Stimulated activated CD4-positive, alpha-beta T cell treated with anti-CD3 and anti-CD28 coated beads, Interleukin-2, amount 100 ng/mL, for 24 hours (primary cell): ENCODE measurements around the gene IQSEC1.
A peak's percentile ranks its signal among the peaks of the same experiment; 100 is the strongest.
"Not testable (repeated sequence)": the region's sequence is repeated elsewhere in the genome, so short reads cannot be mapped to it uniquely, and the experiment has no call there.

ENCODE experiments used
- DNase-seq, 2 donors: peaks; one replicate each; pipeline ENCODE4 v3.0.0-alpha.2; 2020

Gene IQSEC1

DNA sequence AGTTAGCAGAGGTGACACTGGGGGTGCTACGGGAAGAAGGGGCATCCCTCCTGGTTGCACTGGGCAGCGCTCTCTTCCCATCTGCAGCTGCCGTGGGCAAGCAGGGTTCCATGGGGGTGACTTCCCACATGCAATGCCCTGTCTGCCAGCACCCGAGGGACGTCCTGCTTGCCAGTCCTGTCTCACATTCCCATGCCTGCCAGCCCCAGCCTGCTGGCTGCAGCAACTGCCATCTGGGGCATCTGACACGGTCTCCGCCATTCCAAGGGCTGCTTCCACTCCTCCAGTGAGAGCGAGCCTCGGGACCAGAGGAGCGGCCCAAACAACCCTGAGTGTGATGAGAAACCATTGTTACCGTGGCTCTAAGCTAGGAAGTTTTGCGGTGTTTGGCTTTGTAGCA, 186.5 kb downstream of the IQSEC1 start:
- no peak for DNase-seq

DNA sequence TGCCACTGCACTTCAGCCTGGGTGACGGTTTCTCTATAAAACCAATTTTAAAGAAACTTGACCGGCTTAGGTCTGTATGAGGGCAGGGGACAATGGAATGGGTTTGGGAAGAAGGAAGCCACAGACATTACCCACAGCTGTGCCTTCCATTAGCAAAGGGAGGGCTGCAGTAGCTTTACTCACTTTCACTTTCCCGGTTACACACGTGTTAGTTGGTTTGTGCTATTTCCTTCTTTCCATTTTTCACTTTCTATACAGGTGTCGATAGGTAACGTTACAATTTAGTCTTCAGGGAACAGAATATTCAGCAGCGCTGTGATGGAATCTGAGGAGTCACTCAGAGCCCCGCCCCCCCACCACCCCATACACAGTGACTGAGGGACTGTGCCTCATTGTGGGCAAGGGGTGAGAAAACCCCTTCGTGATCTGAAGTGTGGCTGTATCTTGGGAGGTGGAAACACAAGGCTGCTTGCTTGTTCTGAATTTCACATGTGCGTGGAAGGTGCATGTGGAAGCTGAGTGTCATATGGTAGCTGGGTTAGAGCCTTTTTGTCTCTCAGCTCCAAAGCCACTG, 187.0 kb downstream of the IQSEC1 start:
- DNase-seq = peak; percentile 25 to 29

DNA sequence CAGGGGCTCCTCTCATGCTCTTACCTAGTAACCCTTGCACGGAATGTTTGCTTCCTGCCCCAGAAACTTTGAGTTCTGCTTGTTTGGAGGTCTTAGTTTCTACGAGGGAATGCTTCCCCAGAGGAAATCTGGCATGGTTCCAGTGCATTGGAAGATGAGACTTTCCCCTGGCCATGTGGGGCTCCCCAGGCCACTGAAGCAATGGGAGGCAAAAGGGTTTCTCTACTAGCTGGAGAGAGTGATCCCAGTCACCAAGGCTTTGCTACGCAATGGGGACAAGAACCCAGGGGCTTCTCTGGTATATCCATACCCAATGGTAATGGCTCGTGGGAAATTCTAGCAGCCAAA, 187.7 kb downstream of the IQSEC1 start:
- DNase-seq = no peak

DNA sequence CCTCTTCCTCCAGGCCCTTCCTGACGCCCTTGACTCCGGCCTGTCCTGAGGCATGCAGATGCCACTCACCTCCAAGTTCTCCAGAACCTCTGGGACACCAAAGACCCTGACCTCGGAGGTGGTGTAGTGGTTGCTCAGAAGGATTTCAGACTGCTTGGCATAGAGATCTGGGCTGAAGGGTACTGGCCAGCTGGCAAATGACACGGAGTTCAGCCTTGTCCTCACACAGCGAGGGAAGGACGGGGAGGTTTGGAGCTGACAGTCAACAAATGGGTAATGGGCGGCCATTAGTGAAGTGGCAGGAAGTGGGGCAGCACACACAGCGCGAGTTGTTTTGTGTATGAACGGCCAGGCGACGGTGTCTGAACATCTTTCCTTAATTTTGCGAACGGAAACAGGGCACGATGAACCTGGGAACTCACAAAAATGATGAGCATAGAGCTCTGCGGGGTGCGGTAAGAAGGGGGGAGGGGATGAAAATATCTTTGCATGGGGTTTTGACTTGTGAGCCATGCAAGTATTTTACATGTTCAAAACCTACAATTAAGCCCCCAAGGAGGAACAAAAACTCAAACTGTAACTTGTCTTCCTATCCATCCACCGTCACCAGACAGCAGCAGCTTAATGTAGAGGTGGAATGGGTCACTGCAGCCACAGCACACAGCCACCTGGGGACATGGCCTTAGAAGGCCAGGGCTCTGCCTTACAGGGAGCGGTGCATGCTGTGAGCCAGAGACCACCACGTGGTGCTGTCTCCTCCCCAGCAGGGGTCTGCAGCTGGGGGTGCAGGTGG, 188.2 kb downstream of the IQSEC1 start:
- DNase-seq = no peak

DNA sequence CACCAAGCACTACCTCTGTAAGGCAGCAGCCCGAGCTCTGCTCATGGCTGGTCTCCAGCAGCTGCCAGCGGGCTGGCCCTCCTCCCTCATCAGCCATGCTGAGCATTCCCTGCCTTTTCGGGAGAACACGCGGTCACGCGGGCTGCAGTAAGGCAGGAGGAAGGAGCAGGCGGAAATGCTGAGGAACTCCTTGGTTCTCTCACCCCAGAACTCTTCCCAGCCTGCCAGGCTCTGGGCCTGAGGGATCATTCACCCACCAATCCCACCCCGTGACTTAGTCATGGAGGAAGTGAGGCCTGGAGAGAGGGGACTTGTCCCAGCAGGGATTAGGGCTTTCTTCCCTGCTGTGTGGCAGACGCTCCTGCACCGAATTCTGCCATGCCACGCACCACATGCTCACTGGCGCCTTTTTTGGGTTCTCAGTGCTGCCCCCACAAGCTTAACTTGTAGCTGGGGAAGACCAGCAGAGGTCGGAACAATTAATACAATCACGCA, 189.0 kb downstream of the IQSEC1 start:
- no peak for DNase-seq

DNA sequence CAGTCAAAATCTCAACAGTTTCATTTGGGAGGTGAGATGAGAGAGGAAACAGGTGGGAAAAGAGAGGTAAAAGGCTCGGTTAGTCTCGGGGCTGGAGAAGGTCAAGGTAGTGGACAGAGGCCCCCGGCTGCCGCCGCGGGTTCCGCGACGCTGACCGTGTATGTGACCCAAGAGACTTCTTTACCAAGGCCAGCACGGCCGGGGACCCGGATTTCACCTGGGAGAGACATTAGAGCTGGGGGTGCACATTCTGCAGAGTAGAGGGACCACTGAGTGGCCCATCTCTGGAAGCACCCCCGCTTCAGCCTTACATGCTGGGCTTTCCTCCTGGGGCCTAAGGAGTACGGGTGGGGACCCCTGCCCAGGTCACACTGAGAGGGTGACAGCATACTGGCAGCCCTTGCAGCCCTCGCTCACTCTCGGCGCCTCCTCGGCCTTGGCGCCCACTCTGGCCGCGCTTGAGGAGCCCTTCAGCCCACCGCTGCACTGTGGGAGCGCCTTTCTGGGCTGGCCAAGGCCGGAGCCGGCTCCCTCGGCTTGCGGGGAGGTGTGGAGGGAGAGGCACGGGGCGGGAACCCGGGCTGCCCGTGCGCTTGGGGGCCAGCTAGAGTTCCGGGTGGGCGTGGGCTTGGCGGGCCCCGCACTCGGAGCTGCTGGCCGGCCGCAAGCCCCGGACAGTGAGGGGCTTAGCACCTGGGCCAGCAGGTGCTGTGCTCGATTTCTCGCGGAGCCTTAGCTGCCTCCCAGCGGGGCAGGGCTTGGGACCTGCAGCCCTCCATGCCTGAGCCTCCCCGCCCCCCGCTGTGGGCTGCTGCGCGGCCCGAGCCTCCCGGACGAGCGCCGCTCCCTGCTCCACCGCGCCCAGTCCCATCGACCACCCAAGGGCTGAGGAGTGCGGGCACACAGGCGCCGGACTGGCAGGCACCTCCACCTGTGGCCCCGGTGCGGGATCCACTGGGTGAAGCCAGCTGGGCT, 190.6 kb downstream of the IQSEC1 start:
- no peak for DNase-seq

DNA sequence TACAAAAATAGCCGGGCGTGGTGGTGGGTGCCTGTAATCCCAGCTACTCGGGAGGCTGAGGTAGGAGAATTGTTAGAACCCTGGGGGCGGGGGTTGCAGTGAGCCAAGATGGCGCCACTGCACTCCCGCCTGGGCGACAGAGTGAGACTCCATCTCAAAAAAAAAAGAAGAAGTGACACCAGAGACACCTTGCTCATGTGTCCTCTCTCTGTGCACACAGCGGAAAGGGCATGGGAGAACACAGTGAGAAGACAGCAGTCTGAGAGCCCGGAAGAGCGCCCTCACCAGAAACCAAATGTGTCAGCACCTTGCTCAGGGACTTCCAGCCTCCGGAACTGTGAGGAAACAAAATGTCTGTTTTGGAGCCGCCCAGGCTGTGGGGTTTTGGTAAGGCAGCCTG, 191.4 kb downstream of the IQSEC1 start:
- not testable (repeated sequence) for DNase-seq

DNA sequence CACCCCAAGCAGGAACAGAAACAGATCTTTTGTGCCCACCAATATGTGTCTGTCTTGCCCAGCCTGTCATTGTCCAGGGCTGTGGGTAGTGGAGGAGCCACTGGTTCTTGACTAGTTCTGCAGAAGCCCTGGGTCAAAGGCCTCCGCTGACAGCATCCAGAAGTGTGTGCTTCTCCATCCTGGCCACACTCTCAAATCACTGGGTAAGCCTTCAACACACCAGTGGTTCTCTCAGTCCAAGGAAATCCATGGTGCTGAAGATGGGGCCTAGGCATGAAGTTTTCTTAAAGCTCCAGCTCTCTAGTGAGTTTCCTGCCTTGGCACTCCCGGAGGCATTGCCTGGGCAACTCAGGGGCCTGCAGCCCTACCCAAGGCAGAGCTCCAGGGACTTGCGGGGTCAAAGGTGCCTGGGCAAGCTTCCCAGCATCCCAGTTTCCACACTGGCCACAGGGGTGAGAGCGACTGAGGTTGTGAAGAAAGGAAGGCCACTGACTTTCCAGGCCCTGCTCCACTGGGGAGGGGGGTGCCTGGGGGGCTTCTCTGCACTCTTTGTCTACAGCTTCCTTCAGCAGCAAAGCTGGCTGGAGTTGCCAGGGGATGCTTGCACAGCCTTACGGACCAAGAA, 193.9 kb downstream of the IQSEC1 start:
- DNase-seq = no peak

DNA sequence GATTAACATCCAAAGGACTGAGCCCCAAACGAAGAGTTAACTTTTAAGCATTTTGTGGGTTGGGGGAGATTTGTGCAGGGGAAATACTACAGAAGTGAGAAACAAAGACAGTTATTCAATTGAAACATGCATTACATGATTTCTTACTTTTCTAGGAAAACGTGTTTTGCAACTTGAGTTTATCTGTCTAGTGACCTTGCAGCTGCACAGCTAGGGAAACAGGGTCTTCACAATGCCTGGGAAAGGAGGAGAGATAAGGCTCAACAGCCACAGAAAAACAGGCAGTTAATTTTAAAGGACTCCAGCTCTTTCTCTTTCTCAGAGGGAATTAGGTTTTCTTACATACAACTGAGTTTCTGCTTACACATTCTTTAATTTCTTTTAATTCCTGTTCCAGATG, 194.5 kb downstream of the IQSEC1 start:
- not testable (repeated sequence) for DNase-seq

DNA sequence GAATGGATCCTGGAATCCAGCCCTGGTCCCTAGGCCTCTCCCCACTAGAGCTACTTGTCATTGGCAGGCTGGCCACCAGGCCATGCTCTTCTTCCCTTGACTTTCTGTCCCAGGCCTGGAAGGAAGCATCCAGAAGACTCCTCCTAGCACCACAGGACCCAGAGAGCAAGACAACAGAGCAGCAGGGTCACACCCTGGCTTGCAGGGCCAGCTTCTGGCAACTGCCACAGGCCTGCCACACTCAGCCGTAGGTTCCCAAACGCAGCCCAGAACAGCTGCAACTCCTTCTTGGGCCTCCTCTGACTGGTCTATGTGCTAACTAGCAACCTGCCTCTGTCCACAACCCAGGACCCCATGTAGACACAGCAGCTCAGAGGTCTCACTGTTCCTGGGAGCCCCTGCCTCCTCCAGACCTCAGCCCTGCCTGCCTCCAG, 195.1 kb downstream of the IQSEC1 start:
- no peak for DNase-seq

DNA sequence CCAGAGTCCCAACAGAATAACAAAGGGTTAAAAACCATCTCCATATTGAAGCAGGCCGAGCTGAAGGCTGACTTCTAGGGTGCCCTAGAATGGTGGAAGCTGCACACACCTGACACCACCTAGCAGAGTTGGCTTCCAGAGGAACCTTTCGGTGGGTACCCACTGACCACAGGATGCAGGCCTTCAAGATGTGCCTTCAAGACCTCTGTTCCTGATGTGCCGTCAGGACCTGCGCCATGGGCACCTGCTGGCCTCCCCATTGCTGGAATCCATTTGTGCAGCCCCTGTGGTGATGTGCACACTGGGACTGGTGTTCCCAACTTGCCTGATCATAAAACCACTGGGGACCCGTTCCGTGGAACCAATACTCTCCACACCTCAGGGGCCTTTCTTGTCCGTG, 196.2 kb downstream of the IQSEC1 start:
- DNase-seq = no peak

DNA sequence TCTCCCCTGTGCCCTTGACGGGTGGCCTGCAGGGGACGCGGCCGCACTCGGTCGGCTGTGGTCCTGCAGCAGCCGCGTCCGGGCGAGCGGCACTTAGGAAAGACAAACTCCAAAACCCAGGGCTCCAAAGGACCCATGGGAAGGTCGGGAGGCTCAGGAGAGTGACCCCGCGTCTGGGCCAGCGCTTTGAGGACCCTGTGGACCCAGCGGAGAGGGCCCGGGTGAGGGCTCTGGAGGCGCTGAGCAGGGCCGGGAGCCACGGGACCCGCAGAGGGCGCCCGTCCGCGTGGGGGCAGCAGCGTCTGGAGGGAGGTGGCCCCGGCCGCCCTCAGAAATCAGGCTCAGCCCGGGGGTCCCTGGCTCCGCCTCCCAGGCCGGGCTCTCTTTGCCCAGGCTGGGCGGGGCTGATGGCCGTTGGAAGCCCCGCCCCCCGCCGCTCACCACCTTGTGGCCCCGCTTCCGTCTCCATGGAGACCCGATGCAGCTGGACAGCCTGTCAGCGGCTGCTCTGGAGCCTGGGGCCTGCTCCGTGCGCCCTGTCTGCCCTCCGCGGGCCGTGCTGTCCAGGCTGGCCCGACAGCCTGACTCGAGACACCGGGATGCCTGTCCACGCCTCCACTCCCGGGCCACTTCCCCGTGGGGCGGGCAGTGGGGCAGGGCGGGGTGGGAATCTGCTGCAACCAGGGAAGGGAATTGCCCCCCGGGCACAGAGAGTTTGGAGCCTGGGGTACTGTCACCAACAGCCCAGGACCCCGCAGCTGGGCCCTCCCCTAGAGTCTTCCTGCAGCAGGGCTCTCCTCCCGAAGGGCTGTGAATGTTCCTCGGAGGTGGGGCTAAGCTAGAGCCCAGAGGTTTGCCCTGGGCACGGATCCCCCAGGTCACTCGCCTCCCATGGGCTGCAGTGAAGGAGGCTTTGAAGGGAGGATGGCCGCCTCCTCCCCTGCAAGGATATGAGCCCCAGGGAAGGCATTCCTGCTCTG, 197.1 kb downstream of the IQSEC1 start:
- DNase-seq = peak in 1 of 2 donors; percentile 17

DNA sequence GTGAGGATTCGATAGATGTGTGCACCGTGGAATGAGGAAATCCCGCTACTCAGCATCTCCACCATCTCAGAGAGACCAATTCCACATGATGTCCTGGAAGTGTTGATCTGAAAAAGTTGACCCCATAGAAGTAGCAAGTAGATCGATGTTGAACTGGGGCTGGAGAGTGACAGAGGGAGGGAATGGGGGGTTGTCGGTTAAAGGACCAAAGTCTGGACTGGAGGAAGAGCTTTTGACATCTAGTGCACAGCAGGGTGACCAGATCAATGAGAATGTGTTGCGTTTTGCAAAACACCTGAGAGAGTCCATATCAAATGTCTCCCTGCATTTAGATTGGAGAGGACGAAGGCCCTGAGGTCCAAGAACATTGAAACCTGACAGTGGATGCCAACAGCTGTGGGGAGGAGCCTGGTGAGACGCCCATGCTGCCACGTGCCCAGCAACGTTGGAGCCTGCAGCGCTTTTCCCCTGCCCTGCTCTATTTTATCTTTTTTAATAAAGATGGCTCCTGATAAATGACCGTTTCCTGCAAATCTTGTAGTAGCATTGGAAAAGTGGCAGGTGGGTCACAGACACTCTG, 201.7 kb downstream of the IQSEC1 start:
- no peak for DNase-seq

DNA sequence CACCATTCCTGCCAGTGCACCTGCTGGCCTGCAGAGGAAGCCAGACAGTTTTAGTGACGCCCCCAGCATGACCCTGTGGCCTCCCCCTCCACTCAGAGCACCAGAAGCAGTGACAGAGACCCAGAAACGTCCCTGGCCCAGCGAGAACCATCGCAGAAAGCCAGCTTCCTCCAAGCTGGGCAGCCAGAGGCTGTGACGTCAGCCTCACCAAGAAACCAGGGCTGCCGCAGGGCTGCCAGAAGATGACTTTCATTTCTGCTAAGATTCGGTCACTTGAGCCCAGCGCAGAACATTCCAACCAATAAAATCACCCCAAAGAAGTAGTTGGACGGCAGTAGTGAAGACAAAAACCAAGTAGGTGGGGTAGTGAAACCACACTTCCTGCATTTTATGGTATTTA, 202.3 kb downstream of the IQSEC1 start:
- DNase-seq = no peak

DNA sequence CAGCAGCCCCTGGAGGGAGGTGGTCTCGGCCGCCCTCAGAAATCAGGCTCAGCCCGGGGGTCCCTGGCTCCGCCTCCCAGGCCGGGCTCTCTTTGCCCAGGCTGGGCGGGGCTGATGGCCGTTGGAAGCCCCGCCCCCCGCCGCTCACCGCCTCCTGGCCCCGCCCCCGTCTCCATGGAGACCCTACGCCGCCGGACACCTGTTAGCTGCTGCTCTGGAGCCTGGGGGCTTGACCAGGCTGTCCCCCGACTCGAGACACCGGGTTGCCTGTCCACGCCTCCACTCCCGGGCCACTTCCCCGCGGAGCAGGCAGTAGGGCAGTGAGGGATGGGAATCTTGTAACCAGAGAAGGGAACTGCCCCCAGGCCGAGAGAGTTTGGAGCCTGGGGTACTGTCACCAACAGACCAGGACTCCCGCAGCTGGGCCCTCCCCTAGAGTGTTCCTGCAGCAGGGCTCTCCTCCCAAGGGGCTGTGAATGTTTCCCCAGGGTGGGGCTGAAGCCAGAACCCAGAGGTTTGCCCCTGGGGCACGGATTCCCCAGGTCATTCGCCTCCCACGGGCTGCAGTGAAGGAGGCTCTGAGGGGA, 204.1 kb downstream of the IQSEC1 start:
- peak; percentile 40 to 63 for DNase-seq

DNA sequence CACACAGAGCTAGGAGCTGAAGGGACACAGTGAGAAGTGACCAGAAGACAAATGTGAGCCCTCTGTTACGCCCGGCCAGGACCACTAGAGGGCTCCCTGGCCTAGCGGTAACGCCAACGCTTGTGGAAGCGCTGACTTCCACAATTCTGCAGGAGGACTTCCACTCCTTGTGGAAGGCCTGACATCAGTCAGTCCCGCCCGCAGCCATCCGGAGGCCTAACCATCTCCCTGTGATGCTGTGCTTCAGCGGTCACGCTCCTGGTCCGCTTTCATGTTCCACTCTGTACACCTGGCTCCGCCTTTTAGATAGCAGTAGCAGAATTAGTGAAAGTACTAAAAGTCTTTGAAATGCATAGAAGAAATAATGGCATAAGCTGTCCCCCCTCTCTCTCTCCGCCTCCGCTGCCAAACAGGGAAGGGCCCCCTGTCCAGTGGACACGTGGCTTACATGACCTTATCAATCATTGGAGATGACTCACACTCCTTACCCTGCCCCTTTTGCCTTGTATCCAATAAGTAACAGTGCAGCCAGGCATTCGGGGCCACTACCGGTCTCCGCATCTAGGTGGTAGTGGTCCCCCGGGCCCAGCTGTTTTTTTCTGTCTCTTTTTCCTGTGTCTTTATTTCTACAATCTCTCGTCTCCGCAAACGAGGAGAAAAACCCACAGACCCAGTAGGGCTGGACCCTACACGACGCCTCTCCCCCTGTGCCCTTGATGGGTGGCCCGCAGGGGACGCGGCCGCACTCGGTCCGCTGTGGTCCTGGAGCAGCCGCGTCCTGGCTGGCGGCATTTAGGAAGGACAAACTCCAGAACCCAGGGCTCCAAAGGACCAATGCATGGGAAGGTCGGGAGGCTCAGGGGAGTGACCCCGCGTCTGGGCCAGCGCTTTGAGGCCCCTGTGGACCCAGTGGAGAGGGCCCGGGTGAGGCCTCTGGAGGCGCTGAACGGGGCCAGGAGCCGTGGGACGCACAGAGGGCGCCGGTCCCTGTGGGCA, 204.9 kb downstream of the IQSEC1 start:
- peak; percentile 66 to 73 for DNase-seq

DNA sequence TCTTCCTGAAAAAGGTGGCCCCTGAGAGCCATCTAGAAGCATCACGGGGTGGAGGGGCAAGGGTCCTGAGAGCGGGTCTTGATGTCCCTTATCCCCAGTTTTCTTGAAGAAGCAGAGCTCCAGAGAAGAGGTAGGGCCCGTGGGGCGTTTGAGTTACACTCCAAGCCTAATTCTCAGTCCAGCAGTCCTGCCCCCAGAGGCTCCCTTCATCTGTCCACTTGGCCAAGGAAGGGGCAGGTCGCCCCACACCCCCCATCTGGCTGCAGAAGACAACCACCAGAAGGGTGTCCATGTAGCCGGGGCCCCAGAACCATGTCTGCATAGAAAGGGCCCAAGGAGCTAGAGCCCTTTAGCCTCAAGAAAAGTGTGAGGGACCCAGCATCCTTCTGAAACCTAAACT, 206.4 kb downstream of the IQSEC1 start:
- no peak for DNase-seq

DNA sequence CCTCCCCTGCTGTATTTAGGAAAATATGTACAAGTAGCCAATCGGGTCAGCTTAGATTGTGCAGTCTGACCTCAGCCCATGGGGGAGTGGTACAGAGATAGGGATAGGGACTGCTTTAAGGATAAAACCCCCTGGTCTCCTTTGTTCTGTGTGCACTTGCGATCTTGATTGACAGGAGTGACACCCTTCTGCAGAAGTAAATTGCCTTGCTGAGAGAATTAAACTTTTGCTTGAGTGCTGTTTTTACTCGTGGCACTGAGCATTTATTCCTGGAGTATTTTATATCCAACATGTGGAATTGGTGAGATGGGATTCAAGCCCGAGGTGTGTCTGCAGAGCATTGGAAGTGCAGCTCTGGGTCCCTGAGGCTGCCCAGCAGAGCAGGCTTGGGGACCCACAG, 208.0 kb downstream of the IQSEC1 start:
- DNase-seq = no peak

DNA sequence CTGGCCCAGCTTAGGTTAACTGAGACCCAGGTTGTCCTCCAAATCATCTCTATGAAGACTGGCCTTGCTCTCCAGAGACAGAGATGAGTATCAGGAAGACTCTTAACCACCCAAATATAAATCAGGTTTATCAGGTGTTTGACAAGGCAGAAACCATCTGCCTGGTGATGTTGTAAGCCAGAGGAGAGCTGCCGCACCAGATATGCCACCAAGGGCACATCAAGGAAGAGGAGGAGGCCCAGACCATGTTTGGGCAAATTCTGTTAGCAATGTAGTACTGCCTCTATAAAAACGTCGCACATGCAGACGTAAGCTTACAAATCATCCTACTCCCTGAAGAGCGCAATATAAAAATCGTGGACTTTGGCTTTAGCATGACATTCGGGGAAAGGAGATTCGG, 210.8 kb downstream of the IQSEC1 start:
- no peak for DNase-seq

DNA sequence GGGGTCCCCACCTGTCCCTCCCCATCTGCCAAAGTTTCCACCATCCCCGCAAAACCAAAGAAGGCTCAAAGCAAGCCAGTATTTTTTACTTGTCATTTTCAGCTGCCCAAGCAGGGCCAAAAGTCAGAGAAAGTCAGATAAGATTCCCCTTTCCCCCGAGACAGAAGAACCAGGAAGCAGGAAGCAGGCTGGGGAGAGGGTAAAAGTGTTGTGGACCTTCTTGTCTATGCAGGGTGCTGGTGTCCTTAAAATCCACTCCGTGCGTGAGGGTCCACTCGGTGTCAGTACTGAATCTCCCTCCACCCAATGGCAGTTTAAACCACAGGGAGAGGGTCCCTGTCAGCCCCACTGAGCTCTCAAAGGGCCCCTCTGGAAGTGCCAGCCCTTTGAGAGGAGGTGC, 211.6 kb downstream of the IQSEC1 start:
- no peak for DNase-seq
